GM18520 (cell line): ENCODE measurements around the gene PNPLA8.
"Not testable (repeated sequence)": the region's sequence is repeated elsewhere in the genome, so short reads cannot be mapped to it uniquely, and the experiment has no call there.

Source experiments
- ATAC-seq: cut with Tn5 transposase; IDR thresholded peaks from one replicate; pipeline ENCODE4 v1.9.1; 2021; ENCODE audit not compliant: unreplicated experiment

Gene PNPLA8

DNA sequence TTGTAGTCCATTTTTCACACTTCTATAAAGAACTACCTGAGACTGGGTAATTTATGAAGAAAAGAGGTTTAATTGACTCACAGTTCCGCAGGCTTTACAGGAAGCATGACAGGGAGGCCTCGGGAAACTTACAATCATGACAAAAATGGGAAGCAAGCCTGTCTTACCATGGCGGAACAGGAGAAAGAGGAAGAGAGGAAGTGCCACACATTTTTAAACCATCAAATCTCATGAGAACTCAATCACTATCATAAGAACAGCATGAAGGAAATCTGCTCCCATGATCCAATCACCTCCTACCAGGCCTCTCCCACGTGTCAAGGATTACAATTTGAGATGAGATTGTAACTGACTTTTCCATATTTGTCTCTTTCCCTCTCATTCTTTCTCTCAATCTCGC, 9.3 kb upstream of the PNPLA8 start:
- no peak for ATAC-seq

- no peak for ATAC-seq
These were observed 7.8 kb upstream of the PNPLA8 start for GRCh38 chr7:108533712-108534111.

GRCh38 chr7:108529341-108529740, 3.4 kb upstream of the PNPLA8 start:
- ATAC-seq = no peak

DNA sequence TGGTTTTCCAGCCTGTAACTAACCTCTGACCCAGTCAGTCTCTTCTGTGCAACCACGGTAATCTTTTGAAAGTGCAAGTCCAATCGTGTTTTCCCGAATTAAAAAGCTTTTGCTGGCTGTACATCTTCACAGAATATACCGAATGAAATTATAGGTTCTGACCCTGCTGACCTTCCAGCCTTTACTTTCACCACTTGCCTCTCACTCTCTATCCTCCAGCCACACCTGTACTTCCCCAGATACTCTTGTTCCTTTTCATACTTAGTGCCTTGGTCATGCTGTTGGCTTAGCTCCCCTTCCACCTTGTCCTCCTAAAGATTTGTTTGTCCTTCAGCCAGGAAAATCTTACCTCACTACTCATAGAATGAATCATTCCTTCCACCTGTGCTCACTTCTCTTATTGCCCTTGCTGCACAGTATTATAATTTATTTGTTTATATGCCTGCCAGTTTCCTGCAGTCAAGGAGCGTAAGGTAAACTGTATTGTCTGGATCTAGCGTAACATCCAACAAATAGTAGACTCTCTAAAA, 2.3 kb upstream of the PNPLA8 start:
- ATAC-seq = no peak

- ATAC-seq = no peak
These were observed 758 bp upstream of the PNPLA8 start for GRCh38 chr7:108526768-108527017.

DNA sequence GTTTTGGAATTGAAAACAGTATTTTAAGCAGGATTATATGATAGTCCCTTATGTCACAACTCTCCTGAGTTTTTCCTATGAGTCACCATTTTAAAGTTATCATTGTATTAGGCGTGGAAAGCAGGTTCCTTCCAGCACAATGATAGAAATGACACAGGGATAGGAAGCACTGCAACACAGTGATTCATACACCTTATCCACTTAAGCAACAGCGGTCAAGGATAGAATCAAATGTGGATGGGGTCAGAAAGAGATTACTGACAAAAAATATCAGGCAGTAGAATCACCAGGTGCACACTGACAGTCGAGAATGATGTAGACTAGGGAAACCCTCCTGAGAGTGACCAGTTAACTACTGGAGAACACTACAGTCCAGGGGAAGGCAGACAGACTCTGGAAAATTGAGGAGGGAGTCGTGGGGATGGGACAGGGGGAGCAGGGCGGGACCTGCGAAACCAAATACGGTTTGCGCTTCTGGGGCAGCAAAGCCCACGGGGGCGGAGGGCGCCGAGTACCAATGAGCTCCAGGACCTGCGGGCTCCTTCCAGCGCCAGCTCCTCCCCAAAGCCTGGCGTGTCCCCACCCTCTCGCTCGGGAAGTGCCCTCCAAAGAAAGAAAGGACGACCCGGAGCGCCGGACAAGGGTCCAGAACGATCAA, 479 bp downstream of the PNPLA8 start:
- peak; percentile 23 for ATAC-seq

- no peak for ATAC-seq
These were observed 3.2 kb downstream of the PNPLA8 start for GRCh38 chr7:108522780-108523179.

DNA sequence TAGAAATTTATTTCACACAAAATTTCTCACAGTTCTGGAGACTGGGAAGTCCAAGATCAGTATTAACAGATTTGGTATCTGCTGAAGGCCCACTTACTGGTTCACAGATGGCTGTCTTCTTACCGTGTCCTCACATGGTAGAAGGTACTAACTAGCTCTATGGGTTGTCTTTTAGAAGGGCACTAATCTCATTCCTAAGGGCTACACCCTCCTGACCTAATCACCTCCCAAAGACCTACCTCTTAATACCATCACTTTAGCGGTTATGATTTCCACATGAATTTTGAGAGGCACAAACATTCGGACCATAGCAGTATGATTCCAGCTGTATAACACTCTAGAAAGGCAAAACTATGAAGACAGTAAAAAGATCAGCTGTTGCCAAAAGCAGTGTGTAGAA, 8.0 kb downstream of the PNPLA8 start:
- ATAC-seq = no peak

DNA sequence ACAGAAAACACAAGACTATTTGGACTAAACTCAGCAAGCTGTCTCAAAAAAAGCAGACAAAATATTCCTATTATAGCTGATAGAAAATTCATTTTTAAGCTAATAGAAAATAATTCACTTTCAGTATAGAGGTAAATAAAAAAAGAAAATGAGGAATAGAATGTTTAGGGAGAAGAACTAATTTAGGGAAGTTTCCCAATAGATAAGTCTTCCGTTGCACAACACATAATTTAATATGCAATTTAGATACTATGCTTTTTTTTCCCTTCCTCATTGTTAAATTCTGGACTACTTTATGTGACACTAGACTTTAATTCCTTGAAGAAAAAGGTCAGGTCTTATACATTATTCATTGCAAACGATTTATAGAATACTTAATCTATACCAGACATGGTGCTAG, 10.3 kb downstream of the PNPLA8 start:
- ATAC-seq = no peak

DNA sequence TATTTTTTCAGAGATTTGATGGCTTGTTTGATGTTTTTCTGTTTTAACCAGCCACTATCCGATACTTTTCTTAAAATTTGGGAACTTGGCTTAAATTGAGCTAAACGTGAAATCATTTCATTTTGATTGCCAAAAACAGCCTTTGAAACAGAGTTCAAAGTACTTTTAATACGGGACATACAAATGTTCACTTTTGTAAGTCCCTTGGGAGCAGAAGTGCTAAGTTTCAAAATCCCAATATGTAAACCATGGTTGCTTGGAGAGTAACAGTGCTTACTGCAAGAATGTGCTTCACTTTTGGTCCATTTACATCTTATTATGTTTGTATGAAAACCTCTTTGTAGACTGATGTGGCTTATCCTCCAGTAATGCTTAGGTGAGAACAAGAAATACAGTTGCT, 10.9 kb downstream of the PNPLA8 start:
- no peak for ATAC-seq

DNA sequence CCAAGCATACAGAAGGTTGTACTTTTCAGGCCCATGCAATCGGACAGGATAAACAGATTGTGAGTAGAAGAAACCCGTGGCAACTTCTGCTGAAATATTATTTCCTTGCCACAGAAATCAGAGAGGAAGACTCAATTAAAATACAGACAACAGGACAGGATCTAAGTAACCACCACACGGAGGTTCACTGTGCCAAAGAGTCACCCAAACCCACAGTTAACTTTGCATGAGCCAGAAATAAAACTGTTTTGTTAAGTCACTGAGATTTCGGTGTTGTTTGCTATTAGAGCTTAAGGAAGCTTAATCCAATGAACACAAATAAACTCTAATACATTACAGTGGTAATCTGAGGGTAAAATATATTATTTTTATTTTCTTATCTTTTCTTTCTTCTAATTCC, 14.0 kb downstream of the PNPLA8 start:
- ATAC-seq = no peak

DNA sequence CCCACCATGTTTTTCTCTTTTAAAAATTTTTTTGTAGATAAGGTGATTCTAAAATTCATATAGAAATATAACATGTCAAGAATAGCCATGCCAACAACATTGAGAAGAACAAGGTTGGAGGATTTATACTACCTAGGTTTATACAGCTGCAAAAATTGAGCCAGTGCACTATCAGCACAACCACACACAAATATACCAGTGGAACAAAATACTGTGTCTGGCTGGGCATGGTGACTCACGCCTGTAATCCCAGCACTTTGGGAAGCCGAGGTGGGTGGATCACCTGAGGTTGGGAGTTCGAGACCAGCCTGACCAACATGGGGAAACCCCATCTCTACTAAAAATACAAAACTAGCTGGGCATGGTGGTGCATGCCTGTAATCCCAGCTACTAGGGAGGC, 21.4 kb downstream of the PNPLA8 start:
- not testable (repeated sequence) for ATAC-seq

GRCh38 chr7:108503112-108504026, 22.6 kb downstream of the PNPLA8 start:
- ATAC-seq = peak; percentile 89

DNA sequence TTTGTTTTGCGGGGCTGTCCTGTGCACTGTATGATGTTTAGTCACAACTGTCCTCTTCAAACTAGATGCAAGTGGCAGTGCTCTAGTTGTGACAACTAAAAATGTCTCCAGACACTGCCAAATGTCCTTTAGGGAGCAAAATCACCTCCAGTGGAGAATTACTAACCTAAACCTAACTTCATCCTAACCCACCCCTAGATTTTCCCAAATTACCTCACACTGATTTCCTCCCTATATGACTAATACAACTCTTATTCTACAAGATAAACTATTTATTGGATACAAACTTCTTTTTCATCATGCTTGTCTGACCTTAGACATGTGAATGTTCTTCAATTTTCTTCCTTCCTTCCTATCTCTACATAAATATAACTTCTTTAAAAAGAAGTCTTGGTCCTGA, 26.4 kb downstream of the PNPLA8 start:
- ATAC-seq = no peak

GRCh38 chr7:108498481-108498880, 27.5 kb downstream of the PNPLA8 start:
- no peak for ATAC-seq

DNA sequence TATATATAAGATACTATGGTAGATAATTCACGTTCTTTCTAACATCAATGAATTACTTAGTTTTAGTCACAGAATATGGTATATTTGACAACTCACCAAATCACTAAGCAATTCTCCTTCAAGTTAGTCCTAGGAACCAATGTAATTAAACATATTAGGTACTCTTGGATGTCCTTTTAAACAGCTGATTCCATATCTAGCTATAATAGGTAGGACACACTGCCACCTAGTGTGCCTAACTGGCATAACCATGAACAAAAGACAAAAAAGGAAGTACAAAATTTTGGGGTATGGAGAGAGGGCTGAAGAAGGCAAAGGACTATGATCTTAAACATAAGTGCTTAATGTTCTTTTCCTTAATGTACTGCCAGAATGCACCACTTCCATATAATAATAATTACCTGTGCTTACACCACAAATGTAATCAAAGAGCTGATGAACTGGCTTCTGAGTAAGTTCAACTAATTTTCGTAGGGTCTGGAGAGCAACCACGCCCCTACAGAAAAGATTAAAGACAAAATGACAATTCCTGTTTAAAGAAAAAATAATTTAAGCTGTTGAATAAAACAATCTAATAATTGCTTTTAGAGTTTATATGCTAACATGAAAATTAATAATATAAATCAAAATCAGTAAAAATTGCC, 28.7 kb downstream of the PNPLA8 start:
- ATAC-seq = no peak

- no peak for ATAC-seq
These were observed 33.2 kb downstream of the PNPLA8 start for GRCh38 chr7:108492742-108493141.

DNA sequence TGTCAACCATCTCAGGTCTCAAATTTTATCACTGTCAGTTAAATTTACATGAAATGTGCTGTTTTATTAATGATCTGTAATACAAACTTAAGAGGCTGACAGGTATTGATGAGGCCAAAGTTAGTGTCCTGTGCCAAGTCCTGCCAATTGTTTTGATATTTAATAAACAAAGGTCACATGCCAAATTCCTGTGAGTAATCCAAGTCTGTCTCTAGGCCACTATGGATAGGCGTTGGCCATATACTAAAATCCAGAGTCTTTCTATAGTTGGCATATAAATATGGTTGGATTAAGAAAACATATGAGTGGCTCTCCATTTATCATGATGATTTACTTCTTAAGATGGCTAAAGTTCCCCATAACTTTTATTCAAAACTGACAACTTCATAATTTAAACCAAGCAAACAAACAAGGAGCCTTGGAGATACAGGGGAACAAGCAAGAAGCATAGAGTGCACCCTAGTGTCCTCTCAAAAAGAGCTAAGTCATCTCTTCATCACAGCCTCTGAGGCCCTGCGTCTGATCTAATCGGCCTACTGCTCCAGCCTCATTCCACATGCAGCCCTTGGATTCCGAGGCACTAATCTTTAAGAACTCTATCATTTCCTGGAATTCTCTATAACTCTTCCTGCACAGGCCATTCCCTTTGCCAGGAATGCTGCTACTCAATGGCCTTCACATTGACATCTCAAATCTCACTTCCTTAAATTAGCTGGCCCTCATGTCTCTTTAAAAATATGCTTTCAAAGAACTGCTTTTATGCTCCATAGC, 37.0 kb downstream of the PNPLA8 start:
- no peak for ATAC-seq

GRCh38 chr7:108487646-108488045, 38.3 kb downstream of the PNPLA8 start:
- no peak for ATAC-seq

DNA sequence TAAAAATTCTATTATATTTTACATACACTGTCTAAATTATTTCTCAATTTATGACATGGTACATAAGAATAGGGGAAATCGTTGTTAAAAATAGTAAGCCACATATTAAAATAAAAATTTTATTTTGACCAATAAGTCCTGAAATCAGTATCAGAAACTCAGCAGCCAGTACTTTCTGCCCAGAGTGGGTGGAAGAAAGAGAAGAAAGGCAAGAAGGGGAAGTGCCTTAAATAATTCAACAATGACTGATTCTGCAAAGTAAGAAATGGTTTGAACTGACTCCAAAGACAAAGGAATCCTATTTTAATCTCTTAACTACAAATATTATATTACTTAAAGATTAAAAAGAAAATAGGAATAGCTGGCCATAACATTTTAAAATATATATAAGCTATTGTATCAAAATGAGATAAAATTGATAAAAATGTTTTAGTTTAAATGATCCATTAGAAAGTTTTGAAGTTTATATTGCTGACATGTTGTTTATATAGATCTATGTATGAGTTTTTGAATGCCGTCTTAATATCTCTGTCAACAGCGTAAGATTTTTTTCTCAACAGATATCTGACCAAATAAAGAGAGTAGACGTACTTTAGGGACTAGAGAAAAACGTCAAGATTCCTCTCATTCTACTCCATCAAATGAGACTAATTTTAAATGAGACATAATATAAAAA, 39.5 kb downstream of the PNPLA8 start:
- ATAC-seq = no peak

- ATAC-seq = no peak
These were observed 41.8 kb downstream of the PNPLA8 start for GRCh38 chr7:108484137-108484536.
